ENCODE results near the gene TTLL3.
"Not testable (repeated sequence)": the region's sequence is repeated elsewhere in the genome, so short reads cannot be mapped to it uniquely, and the experiment has no call there.

DNA sequence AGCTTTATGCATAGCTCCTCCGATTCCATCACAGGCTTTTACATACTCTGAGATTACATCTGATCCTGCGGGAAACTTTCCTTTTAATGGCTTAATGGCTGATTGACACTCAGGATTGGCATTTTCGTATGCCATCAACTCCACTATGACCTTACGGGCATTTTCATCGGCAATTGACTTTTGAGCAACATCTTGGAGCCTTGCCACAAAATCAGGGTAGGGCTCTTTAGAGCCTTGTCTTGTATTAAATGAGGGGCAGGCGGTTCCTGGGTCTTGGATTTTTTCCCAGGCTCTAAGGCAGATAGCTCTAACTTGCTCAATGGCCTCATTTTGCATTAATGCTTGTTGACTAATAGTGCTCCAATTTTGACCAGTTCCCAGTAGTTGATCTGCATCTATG, 41.9 kb downstream of the TTLL3 start:
- not testable (repeated sequence) for TF ChIP-seq POLR2A (IDR thresholded peaks at IDR 0.05)
- TF ChIP-seq, protein P1, sequence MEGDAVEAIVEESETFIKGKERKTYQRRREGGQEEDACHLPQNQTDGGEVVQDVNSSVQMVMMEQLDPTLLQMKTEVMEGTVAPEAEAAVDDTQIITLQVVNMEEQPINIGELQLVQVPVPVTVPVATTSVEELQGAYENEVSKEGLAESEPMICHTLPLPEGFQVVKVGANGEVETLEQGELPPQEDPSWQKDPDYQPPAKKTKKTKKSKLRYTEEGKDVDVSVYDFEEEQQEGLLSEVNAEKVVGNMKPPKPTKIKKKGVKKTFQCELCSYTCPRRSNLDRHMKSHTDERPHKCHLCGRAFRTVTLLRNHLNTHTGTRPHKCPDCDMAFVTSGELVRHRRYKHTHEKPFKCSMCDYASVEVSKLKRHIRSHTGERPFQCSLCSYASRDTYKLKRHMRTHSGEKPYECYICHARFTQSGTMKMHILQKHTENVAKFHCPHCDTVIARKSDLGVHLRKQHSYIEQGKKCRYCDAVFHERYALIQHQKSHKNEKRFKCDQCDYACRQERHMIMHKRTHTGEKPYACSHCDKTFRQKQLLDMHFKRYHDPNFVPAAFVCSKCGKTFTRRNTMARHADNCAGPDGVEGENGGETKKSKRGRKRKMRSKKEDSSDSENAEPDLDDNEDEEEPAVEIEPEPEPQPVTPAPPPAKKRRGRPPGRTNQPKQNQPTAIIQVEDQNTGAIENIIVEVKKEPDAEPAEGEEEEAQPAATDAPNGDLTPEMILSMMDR (IDR thresholded peaks at IDR 0.05), result not testable (repeated sequence)

Data from Peyer's patch (tissue), 4 donors.